Measurements from ENCODE around the gene CHID1.

DNA sequence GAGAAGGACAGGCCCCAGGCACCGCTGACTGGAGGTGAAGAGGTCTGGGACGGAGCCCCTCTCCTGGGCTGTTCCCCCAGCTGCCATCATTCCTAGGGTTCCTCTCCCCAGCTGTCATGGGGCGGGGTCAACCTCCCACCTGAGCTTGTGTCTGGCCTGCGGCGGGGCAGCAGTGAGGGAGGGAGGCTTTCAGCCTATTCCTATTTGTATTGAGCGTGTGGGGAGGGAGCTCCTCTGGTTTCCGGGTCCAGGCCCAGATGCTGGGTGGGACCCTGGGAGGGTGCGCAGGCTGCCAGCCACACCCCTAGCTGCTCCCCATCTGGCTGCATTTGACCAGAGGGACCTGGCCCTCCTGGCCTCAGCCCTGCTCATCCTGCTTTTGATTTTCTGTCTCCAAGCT is 54.2 kb downstream of the CHID1 start:
- TF ChIP-seq CTCF (IDR thresholded peaks at IDR 0.05; ENCODE audit: insufficient read depth, low read length, poor library complexity, severe bottlenecking): no peak
- TF ChIP-seq EZH2phosphoT487 (conservative IDR thresholded peaks at IDR 0.05; ENCODE audit: low read length): no peak
